HL-60 (cell line): ENCODE results near the gene TMX2.

Experiments
- DNase-seq, 2 experiments: peaks; one replicate each; pipeline ENCODE4 v3.0.0-alpha.2; 2010 to 2020; ENCODE audit warnings: low read depth in 1 of 2, low spot score in 1 of 2
- H3K27ac ChIP-seq: fragments of 250-450 bp; sonication (Bioruptor Pico); replicated peaks from 2 replicates; pipeline ENCODE4 v1.5.1; 2020; ENCODE audit warnings: mild to moderate bottlenecking, moderate library complexity
- H3K27me3 ChIP-seq: fragments of 250-450 bp; sonication (Bioruptor Pico); 2 replicates; pipeline ENCODE4 v1.5.1; 2021; ENCODE audit warnings: mild to moderate bottlenecking, moderate library complexity; ENCODE audit not compliant: insufficient read depth, poor library complexity, severe bottlenecking
- H3K4me3 ChIP-seq: replicated peaks from 2 replicates; pipeline ENCODE4 v1.5.1; 2011; ENCODE audit warnings: mild to moderate bottlenecking, control low read depth, low read length; ENCODE audit not compliant: insufficient read depth
- CTCF ChIP-seq: IDR thresholded peaks from one replicate; pipeline ENCODE4 v1.5.1; 2011; ENCODE audit warnings: low read length, control low read depth, inconsistent platforms; ENCODE audit not compliant: insufficient read depth
- GABPA ChIP-seq: IDR thresholded peaks from 2 replicates; pipeline ENCODE4 v1.6.1; 2012; ENCODE audit warnings: low read depth
- POLR2AphosphoS5 ChIP-seq: IDR thresholded peaks from 2 replicates; pipeline ENCODE4 v1.6.1; 2012; ENCODE audit warnings: low read depth
- SPI1 ChIP-seq: IDR thresholded peaks from 2 replicates; pipeline ENCODE4 v1.6.1; 2012; ENCODE audit warnings: low read depth, mild to moderate bottlenecking, borderline replicate concordance
- TF ChIP-seq, protein P1 (sequence below): IDR thresholded peaks from 2 replicates; pipeline ENCODE4 v1.6.1; 2012; ENCODE audit warnings: low read depth; ENCODE audit not compliant: insufficient replicate concordance

TMX2 gene

DNA sequence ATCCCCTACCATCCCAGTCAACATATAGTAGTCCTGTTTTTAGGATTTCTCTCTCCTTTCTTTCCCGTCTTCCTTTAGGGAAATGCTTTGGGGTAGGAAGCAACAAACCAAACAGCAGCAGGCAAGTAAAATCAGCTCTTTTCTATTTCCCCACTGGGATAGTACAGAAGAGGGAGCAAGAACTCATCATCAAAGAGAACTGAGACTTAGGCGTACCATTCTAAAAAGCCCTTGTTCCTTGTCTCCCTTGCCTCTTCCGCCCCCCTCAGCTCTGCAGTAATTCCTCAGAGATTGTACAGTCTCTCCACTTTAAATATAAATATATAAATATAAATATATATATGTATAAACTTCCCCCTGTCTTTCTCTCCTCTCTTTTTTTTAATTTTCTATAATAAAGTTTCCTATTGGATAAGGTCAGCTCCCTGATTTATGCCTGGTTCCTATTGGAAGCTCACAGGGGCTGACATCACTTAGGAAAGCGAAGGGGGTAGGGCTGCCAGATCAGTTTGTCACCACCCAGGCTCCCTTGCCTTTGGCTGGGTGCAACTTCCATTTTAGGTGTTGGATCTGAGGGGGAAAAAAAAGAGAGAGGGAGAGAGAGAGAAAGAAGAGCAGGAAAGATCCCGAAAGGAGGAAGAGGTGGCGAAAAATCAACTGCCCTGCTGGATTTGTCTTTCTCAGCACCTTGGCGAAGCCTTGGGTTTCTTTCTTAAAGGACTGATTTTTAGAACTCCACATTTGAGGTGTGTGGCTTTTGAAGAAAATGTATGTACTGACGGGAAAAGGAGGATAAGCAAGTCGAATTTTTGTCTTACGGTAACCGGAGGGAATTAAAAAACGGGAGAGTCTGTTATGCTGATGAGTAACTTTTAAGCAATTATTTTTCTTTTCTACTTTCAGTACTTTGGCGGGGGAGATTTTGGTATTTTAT, 49.2 kb downstream of the TMX2 start, which contains the start of gene CTNND1:
Gene CTNND1, plus strand, starts transcription at position 502 of the 934 bp plus-strand sequence. CDS start 29,677 bp downstream, outside the sequence.
- no peak for DNase-seq
- Histone ChIP-seq H3K27me3 (no peaks in the 10 kb centered on the region), H3K27ac (no peak within 1 kb of the TSS), H3K4me3 (no peak within 1 kb of the TSS)
- TF ChIP-seq CTCF (no peak), POLR2AphosphoS5 (no peak), SPI1 (no peak), GABPA (no peak)
- TF ChIP-seq, protein P1, sequence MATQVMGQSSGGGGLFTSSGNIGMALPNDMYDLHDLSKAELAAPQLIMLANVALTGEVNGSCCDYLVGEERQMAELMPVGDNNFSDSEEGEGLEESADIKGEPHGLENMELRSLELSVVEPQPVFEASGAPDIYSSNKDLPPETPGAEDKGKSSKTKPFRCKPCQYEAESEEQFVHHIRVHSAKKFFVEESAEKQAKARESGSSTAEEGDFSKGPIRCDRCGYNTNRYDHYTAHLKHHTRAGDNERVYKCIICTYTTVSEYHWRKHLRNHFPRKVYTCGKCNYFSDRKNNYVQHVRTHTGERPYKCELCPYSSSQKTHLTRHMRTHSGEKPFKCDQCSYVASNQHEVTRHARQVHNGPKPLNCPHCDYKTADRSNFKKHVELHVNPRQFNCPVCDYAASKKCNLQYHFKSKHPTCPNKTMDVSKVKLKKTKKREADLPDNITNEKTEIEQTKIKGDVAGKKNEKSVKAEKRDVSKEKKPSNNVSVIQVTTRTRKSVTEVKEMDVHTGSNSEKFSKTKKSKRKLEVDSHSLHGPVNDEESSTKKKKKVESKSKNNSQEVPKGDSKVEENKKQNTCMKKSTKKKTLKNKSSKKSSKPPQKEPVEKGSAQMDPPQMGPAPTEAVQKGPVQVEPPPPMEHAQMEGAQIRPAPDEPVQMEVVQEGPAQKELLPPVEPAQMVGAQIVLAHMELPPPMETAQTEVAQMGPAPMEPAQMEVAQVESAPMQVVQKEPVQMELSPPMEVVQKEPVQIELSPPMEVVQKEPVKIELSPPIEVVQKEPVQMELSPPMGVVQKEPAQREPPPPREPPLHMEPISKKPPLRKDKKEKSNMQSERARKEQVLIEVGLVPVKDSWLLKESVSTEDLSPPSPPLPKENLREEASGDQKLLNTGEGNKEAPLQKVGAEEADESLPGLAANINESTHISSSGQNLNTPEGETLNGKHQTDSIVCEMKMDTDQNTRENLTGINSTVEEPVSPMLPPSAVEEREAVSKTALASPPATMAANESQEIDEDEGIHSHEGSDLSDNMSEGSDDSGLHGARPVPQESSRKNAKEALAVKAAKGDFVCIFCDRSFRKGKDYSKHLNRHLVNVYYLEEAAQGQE = no peak

- TF ChIP-seq GABPA (no peak), CTCF (no peak), POLR2AphosphoS5 (no peak), SPI1 (no peak)
- TF ChIP-seq, protein P1 = no peak
- no peaks in the 10 kb centered on the region for H3K27me3 ChIP-seq
- no peak for DNase-seq
- H3K27ac ChIP-seq = no peak overlapping the region
- H3K4me3 ChIP-seq = no peak overlapping the region
These were observed 50.0 kb downstream of the TMX2 start for GRCh38 chr11:57762235-57762861.

GRCh38 chr11:57763568-57763967, 51.2 kb downstream of the TMX2 start:
- TF ChIP-seq, protein P1 = no peak
- TF ChIP-seq SPI1 = no peak
- no peak for TF ChIP-seq CTCF
- Histone ChIP-seq H3K27ac (no peak overlapping the region), H3K27me3 (no peaks in the 10 kb centered on the region), H3K4me3 (no peak overlapping the region)
- DNase-seq = no peak
